ENCODE data around the gene MGMT.

GRCh38 chr10:129685271-129685670 lies 218.2 kb downstream of the MGMT start:
- TF ChIP-seq CTCF (IDR thresholded peaks at IDR 0.05) (no peak), POLR2A (IDR thresholded peaks at IDR 0.05) (no peak), EP300 (IDR thresholded peaks at IDR 0.05) (no peak)
